Activated CD4-positive, CD25-positive, alpha-beta regulatory T cell treated with anti-CD3 and anti-CD28 coated beads, Interleukin-2, amount 50 U/mL, for 72 hours (primary cell): ENCODE results near the gene DENND1A.
"Not testable (repeated sequence)": the region's sequence is repeated elsewhere in the genome, so short reads cannot be mapped to it uniquely, and the experiment has no call there.

Experiments used
- DNase-seq: peaks from one replicate; pipeline ENCODE4 v3.0.0; 2021

The DENND1A gene

DNA sequence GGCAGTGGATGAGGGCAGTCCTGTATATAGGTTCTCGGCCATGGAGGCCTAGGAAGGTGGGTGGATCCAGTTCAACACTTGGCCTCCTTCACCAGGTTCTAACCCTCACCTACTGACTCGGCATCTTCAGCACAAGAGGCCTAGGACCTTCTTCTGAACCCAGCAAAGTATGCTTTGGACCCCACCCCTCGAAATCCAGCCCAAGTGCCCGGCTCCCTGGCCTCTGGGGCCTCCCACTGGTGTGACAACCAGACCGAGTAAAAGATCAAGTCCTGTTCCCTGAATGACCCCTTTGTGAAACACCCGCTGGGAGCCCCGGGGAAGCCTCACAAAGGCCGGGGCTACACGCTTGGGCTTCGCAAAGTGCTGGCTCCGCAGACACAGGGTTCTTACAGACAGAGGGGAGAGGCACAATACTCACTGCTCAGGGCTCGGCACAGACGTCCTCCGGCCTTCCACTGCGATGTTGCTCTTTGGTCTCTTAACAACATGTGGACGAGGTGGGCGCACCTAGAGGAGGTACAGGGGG, 526.9 kb downstream of the DENND1A start:
- DNase-seq = no peak

GRCh38 chr9:123401879-123402513, 527.9 kb downstream of the DENND1A start:
- no peak for DNase-seq

DNA sequence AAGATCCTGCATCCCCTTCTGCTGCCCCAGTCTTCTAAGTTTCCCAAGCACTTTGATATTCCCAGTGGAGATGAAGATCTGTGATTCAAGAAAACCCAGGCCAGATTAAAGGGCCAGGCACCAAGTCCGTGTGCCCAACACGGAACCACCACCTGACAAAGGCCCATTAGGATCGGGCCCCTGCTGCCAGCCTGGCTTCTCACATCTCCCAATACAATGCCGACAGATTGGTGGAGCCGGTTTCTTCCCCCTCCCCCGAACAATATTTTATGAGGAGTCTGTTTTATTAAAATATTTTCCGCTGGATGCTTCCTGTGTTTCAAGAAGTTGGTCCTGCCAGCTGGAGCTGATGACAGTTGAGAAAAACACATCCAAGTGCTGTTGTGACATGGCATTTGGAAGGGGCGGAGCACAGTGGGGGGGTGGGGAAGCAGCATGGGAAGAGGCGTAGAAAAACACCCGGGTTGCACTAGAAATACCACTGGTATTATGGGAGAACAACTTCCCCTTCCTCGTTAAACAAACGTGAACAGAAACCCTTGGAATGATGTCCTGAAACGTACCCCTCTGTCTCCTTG, 528.9 kb downstream of the DENND1A start:
- DNase-seq = no peak

DNA sequence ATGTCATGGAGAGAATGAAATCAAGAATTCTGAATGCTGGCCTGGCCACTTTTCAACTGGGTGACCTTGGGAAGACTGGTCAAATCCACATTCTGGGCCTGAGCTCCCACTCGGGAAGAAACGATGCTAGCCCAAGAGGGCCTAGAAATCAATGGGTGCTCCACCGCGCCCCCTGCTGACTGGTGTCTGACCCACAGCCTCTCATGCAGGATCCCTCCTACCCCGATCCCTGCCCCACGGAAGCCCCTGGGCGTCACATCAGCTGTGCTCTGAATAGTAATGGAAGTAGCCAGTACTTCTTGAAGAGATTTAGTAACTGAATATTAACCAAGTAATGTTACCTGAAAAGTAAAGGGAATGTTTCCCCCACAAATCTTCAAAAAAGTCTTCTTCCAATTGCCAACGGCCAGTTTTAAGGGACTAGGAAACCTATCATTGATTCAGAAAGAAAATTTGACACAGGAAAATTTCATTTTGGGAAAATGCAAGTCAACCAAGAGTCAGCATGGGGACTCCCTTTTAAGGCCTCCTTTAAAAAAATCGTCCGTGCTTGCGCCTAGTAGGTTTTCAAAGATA, 530.0 kb downstream of the DENND1A start:
- DNase-seq = no peak

DNA sequence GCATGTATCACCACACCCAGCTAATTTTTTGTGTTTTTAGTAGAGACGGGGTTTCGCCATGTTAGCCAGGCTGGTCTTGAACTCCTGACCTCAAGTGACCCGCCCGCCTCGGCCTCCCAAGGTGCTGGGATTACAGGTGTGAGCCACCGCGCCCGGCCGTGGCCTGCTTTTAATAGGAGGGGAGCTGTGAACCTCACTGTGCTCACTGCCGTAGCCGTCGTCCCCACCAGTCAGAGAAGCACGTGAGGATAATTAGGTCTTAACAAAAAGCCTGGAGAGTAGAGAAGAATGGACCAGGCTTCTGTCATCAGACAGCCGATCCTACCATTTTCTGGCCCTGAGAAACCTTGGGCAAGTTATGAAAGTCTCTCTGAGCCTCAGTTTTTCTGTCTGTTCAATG, 531.0 kb downstream of the DENND1A start:
- not testable (repeated sequence) for DNase-seq

DNA sequence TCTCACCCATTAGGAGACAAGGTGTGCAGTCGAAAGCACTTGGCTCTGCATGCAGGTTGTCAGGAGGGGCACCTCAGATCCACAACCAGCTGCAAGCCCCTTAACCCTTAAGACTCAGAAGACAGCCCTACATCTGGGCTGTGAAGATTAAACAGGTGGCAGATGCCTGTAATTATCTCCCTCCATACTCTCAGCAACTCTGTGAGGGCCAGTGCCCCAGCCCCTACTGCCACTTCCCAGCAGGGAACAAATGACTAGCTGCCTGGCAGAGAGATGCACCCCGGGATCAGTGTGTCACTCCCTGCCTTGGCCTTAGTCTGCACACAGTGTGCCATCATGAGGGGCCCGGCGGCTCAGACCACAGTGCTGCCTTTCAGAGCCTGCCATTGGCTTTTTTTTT, 532.0 kb downstream of the DENND1A start:
- DNase-seq = no peak

DNA sequence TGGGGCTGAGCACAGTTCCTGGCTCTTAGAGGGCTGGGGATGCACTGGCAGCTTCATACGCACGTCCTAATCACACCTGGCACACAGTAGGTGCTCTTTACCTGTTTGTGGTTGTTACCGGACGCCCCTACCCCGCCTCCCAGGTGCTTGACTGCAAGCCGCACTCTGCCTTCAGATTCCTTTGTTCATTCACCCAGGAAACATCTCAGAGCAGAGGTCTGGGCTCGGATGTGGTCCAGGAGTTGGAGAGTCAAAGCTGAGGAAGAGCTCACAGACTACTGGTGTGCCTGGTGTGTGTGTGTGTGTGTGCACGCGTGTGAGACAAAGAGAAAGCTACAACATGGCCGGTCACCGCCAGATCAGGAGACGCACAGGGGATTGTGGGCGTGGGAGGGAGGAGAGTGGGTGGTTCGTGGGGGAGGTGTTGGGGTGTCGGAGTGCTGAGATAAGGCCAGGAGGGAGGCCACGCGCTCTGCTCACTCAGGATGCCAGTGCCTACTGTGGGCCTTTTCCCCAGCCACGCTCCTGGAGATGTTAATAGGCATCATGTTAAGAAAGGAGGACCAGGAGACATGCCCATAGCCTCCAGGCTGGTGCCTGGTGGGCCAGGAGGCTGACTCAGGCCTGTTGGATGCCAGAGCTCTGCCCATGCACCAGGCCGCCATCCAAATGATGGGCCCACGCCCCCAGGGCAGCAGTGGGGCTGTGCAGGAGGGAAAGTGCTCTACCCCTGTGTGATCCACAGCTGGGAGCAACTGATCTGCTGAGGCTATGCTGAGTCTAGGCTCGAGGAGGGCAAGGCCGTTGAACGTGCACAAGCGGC, 534.0 kb downstream of the DENND1A start:
- DNase-seq = no peak

GRCh38 chr9:123395276-123395688, 534.6 kb downstream of the DENND1A start:
- DNase-seq = no peak

DNA sequence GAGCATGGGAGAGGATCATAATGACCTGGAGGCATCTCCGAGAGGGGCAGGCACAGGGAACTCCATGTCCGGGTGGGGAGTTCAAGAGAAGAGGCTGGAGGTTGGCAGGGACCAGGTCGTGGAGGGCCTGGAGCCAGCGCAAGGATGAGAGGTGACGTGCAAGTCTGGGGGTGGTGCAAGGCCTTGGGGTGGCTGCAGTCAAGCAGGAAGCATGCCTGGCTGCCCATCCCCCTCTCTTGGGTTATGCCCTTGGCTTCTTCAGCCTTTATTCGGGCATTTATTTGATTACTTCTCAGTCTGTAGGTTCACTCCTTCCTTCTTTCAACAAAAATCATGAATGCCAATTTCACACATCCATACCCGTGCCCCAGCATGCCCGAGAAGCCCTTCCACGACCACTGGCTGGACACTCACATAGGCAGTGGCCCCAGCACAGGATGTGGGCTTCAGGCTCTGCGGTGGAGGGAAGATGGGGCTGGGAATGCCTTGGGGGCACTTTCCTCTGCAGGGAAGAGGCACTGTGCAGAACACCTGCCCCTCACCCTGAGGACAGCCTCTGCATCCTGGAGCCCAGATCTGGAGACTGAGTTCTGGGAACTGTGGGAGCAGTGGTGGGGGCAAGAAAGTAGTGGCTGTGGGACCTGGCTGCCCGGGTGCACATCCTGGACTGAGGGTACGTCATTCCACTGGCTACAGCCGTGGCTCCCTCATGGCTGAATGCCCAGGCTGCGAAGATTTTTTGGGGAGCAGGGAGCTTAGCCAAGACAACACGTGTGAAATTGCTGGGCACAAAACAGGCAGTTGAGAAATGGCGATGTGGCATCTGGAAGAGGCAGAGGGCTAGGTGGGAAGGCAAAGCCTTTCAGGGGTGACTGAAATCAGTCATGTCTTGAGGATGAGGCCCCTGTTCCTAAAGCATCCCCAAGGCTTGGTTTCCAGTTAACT, 535.4 kb downstream of the DENND1A start:
- DNase-seq = no peak

- no peak for DNase-seq
These were observed 537.1 kb downstream of the DENND1A start for GRCh38 chr9:123392802-123393201.

DNA sequence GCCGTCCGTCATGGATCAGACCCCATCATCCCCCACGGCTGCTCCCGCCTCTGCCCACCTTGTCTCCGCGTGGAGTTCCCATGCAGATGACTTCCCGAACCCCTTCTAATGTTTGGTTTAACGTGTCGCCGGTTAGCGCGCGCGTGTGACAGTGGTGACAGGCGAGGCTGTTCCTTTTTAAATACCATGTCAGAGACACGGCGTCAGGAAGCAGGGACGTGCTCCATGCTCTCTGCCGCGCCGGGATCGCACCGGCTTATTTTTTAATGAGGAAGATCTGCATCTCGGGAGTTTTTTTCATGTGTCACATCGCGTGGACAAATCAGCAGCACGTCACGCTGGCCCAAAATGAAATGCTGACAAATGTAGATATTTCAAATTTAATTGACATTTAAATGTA, 538.0 kb downstream of the DENND1A start:
- no peak for DNase-seq

- DNase-seq = no peak
These were observed 538.7 kb downstream of the DENND1A start for GRCh38 chr9:123391233-123391632.

- no peak for DNase-seq
These were observed 539.4 kb downstream of the DENND1A start for GRCh38 chr9:123390337-123391135.

DNA sequence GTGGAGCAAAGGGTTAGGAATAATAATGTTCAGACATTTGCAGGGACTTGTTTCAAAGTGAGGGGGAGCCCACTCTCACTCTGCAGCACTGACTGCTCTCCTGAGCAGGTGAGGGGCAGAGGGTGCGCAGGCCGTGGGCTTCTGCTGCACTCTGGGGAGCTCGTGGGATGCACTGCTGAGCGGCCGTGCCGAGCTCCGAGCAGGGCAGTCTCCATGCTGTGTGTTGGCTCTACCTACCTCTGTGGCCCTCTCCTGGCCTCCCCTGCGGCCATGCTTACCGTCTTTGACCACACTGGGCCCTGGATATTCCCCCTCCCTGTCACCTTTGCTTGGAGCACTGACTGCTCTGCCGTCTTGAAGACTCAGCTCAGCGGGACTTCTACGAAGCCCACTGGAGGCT, 540.2 kb downstream of the DENND1A start:
- DNase-seq = no peak

- DNase-seq = no peak
These were observed 540.9 kb downstream of the DENND1A start for GRCh38 chr9:123389070-123389469.

- no peak for DNase-seq
These were observed 542.2 kb downstream of the DENND1A start for GRCh38 chr9:123387686-123388085.

DNA sequence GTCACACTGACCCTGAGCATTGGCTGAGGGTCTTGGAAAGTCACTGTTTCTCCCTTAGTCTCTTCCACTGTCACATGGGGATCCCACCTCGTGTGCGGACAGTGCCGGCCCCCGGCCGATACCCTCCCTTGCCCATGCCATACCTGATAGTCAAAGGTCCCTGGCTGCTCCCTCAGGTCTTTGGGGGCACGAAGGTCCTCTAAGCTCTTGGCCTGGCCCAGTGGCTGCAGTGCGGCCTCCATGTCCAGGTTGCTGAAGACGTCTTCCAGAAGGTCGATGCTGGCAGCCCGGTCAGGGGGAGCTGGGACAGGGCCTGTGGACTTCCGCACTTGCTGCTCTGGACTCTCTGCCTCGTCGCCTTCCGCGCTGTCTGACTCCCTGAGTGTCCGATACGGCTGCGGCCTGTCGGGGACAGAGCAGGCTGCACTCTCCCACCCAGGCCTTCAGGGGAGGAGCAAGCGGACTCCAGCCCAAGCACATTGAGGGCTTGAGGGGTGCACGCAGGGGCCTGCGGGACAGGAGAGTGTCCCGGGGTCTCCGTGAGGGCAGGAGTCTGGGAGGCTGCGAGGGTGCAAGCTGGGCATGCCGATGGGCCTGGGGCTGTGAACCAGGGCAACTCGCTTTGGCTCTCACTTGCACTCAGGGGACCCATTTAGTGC, 546.3 kb downstream of the DENND1A start:
- DNase-seq = no peak

GRCh38 chr9:123382653-123383511, 547.0 kb downstream of the DENND1A start:
- no peak for DNase-seq

DNA sequence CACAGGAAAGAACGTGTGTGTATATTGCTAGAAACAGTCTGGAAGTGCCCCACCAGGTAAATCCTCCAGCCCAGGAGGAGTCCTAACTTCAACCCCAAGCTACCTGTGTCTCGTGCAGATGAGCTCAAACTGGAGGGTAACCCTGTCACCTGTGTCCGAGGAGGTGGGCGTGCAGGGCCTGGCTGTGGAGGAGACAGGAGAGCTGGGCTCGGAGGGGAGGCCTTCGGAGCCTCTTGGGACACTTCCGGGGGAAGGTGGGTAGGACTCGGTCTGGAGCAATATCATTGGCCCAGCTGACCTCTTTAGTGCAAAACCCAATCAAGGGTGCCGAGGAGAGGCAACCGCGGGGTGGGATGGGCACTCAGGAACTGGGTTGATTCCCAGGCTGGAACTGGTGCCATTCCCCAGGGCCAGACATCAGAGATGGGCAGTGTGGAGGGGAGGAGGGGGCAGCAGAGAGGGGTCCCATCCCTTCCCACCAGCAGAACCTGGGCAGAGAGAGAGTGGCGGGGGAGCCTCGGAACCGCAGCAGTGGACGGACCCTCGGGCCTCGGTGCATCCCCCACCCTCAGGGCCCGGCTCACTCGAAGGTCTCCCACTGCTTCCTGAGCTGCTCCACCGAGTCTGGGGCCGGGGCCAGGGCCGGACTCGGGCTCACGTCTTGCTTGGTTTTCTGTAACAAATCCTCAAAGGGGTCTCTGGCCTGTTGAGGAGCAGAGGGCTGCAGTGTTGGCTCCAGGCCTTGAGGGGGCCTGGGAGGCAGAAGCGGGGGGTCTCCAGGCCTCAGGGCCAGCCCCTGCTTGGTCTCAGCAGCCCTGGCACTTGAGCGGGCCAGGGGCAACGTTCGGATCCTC, 548.8 kb downstream of the DENND1A start:
- DNase-seq = no peak
